Fibroblast of skin of abdomen (primary cell): ENCODE results near the gene SGMS1.
A peak's percentile ranks its signal among the peaks of the same experiment; 100 is the strongest.
"Not testable (repeated sequence)": the region's sequence is repeated elsewhere in the genome, so short reads cannot be mapped to it uniquely, and the experiment has no call there.

ENCODE experiments used
- DNase-seq: peaks from one replicate; pipeline ENCODE4 v3.0.0-alpha.2; 2013

Gene SGMS1

GRCh38 chr10:50291261-50291850, 332.4 kb downstream of the SGMS1 start:
- DNase-seq, result peak; percentile 20

- DNase-seq, result no peak
Measured at GRCh38 chr10:50289196-50289595, 334.6 kb downstream of the SGMS1 start.

GRCh38 chr10:50286996-50287803, 336.6 kb downstream of the SGMS1 start:
- DNase-seq, result no peak

- peak; percentile 78 for DNase-seq
Measured at GRCh38 chr10:50286517-50286916, 337.2 kb downstream of the SGMS1 start.

- no peak for DNase-seq
Measured at GRCh38 chr10:50281967-50282522, 341.7 kb downstream of the SGMS1 start.

- DNase-seq, result no peak
Measured at GRCh38 chr10:50281210-50281966, 342.4 kb downstream of the SGMS1 start.

- DNase-seq, result no peak
Measured at GRCh38 chr10:50280049-50280841, 343.5 kb downstream of the SGMS1 start.

- no peak for DNase-seq
Measured at GRCh38 chr10:50279489-50279888, 344.3 kb downstream of the SGMS1 start.

- DNase-seq, result peak; percentile 6
Measured at GRCh38 chr10:50275650-50276235, 348.0 kb downstream of the SGMS1 start.

- no peak for DNase-seq
Measured at GRCh38 chr10:50272531-50272930, 351.2 kb downstream of the SGMS1 start.

GRCh38 chr10:50271564-50272250, 352.0 kb downstream of the SGMS1 start:
- no peak for DNase-seq

GRCh38 chr10:50267877-50268276, 355.9 kb downstream of the SGMS1 start:
- DNase-seq, result not testable (repeated sequence)

GRCh38 chr10:50262625-50263024, 361.1 kb downstream of the SGMS1 start:
- not testable (repeated sequence) for DNase-seq

GRCh38 chr10:50260791-50261281, 362.9 kb downstream of the SGMS1 start:
- DNase-seq, result no peak
